Vagina (tissue), 2 donors: Measurements from ENCODE around the gene PCDHGA6.

ENCODE experiments used
- POLR2A ChIP-seq, 2 donors: fragments of 450-650 bp; IDR thresholded peaks; one replicate each; pipeline ENCODE4 v1.6.1; 2017; ENCODE audit warnings: antibody characterized with exemption in 2 of 2, mild to moderate bottlenecking in 2 of 2, moderate library complexity in 2 of 2
- POLR2AphosphoS5 ChIP-seq, 2 donors: sonication (generic); formaldehyde crosslinking; IDR thresholded peaks; one replicate each; pipeline ENCODE4 v1.9.0; 2017; ENCODE audit warnings: antibody characterized with exemption in 2 of 2, mild to moderate bottlenecking in 2 of 2, low read depth in 1 of 2; ENCODE audit not compliant: insufficient read depth in 1 of 2
- TF ChIP-seq, protein P1 (sequence below), 3 experiments: fragments of 450-650 bp in 2 of 3; fragments of 200-600 bp in 1 of 3; sonication (generic) in 1 of 3; IDR thresholded peaks; one replicate each; pipeline ENCODE4 v1.5.1; 2017 to 2019; ENCODE audit warnings: antibody characterized with exemption in 3 of 3, mild to moderate bottlenecking in 2 of 3, moderate library complexity in 2 of 3

DNA sequence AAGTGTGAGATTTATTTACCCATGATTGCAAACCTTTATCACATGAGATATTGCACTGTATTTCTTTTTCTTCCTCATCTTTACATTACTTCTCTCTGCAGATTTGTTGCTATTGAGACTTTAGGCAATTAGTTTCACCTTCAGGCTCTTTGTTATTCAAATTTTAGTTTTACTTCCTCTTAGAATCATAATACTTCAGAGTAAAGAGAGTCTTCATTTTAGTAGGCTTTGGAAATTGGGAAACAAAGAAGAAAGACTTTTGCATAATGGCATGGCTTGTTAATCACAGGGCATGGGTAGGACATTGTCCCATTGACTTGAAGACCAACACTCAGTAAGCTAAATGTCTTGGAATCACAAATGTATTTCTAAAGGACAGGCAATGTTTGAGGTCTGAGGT lies 11.0 kb upstream of the PCDHGA6 start:
- TF ChIP-seq, protein P1, sequence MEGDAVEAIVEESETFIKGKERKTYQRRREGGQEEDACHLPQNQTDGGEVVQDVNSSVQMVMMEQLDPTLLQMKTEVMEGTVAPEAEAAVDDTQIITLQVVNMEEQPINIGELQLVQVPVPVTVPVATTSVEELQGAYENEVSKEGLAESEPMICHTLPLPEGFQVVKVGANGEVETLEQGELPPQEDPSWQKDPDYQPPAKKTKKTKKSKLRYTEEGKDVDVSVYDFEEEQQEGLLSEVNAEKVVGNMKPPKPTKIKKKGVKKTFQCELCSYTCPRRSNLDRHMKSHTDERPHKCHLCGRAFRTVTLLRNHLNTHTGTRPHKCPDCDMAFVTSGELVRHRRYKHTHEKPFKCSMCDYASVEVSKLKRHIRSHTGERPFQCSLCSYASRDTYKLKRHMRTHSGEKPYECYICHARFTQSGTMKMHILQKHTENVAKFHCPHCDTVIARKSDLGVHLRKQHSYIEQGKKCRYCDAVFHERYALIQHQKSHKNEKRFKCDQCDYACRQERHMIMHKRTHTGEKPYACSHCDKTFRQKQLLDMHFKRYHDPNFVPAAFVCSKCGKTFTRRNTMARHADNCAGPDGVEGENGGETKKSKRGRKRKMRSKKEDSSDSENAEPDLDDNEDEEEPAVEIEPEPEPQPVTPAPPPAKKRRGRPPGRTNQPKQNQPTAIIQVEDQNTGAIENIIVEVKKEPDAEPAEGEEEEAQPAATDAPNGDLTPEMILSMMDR (IDR thresholded peaks at IDR 0.05) = no peak
- TF ChIP-seq POLR2AphosphoS5 (IDR thresholded peaks at IDR 0.05; ENCODE audit: insufficient read depth in 1 of 2, low read depth in 1 of 2) = no peak
- no peak for TF ChIP-seq POLR2A (IDR thresholded peaks at IDR 0.05)
